ENCODE results near the gene ITSN2.

Gene ITSN2

GRCh38 chr2:24179683-24180082, 180.7 kb downstream of the ITSN2 start:
- no peak for DNase-seq (ENCODE audit: low spot score)

DNA sequence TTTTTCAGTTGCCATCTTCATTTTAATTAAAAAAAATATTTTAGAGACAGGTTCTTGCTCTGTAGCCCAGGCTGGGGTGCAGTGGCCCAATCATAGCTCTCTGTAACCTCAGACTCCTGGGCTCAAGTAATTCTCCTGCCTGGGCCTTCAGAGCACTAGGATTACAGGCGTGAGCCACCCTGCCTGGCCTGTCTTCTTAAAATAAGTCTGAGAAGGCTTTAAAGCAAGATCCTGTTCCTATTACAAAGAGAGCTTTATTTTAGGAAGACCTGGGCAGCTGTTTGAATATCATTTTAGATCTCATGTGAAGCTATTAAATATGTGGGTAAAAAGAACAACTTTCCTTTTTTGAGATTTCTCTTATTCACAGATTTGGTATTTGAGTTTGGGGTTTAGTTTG, 184.0 kb downstream of the ITSN2 start:
- no peak for DNase-seq (ENCODE audit: low spot score)

DNA sequence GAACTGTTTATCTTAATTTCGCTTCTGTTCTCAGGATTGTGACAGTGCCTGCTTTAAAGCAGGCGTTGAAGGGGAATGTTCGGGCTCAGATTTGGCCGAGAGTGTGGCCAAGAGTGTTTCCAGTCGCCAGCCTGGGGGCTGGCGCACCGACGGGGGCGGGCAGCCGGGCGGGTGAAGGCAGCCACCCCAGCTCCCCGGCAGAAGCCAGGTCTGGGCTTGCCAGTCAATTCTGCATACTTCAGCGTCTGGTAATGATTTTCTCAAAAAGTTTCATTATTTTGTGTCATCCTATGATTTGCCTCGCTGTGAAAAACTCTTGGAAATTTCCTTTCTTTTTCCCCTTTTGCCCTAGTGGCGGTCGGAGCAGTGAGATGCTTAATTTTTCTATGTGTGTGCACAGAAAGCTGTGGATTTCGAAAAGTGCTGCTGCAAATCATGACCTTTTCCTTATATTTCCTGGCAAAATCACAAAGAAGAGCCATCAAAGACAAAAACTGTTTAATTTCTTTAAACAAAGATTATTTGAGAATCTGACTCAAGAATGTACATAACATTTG, 184.6 kb downstream of the ITSN2 start:
- DNase-seq (ENCODE audit: low spot score) = no peak

- no peak for DNase-seq (ENCODE audit: low spot score)
These were observed 185.5 kb downstream of the ITSN2 start, which contains the start of gene FAM228A for GRCh38 chr2:24174851-24175277. FAM228A (plus strand) TSS chr2:24175053; CDS start chr2:24175481, 428 bp downstream.

- DNase-seq (ENCODE audit: low spot score) = no peak
These were observed 191.3 kb downstream of the ITSN2 start for GRCh38 chr2:24169023-24169422.

DNA sequence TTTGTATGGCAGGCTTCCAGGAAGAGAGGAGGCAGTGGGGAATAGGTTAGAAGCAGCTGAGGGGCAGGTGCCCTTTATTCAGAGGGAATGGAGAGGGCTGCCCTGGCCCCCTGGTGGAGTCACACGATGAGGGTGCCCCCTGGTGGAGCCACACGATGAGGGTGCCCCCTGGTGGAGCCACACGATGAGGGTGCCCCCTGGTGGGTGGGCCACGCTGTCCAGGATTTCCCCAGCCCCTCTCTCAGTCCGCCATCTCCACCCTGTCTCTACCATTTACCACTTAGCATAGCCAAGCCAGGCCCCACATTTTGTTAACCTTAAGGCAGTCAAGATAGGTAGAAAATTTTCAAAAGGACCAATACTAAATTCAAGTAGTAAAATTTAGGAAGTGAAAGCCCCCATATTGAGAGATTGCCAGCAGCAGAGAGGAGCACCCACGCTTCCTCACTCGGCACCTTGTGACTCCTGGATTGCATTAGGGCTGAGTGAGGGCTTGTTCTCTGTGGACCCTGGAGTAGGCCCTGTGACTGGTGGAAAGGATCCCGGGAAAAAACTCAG, 195.8 kb downstream of the ITSN2 start:
- DNase-seq (ENCODE audit: low spot score) = no peak

GRCh38 chr2:24163601-24164000, 196.7 kb downstream of the ITSN2 start:
- no peak for DNase-seq (ENCODE audit: low spot score)

GRCh38 chr2:24163186-24163585, 197.2 kb downstream of the ITSN2 start:
- DNase-seq (ENCODE audit: low spot score) = no peak

DNA sequence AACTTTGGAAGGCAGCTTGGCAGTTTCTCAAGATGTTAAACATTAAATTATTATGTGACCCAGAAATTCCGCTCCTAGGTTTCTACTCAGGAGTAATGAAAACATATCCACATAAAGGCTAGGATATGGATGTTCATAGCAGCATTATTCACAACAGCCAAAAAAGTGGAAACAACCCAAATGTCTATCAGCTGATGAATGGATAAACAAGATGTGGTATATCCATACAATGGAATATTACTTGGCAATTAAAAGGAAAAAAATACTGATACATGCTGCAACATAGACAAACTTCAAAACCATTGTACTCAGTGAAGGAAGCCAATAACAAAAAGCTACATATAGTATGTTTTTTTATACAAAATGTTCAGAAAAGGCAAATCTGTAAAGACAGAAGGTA, 197.8 kb downstream of the ITSN2 start:
- no peak for DNase-seq (ENCODE audit: low spot score)

- DNase-seq (ENCODE audit: low spot score) = no peak
These were observed 199.6 kb downstream of the ITSN2 start for GRCh38 chr2:24160761-24161160.

DNA sequence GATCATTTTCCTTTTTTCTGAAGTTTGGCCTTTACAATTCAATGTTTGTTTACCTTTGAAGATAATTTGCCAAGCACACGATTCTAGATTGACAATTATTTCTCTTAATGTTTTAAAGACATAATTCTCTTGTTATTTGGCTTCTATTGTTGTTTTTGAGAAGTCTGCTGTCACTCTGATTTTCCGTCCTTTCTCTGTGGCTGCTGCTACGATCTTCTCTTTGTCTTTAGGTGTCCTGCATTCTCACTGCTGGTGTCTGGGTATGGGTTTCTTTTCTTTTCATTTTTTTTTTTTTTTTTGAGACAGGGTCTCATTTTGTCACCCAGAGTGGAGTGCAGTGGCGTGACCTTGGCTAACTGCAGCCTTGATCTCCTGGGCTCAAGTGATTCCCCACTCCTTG, 200.6 kb downstream of the ITSN2 start:
- no peak for DNase-seq (ENCODE audit: low spot score)

DNA sequence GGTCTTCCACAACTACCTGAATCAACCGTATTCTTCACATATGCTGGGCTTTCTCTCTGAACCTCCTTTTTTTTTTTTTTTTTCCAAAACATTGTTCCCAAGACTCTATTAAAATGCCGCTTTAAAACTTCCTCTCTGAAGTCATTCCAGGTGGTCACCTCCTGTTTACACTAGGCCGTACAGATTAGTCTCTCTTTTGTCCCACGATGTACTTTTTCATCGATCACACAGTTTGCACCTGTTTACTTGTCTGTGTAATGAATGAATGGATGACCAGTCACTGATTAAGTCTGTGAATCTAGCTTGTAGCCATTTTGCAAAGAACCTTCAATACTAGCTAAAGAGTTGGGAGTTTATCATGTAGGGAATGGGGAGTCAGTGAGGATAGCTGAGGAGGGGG, 202.2 kb downstream of the ITSN2 start:
- DNase-seq (ENCODE audit: low spot score) = no peak

DNA sequence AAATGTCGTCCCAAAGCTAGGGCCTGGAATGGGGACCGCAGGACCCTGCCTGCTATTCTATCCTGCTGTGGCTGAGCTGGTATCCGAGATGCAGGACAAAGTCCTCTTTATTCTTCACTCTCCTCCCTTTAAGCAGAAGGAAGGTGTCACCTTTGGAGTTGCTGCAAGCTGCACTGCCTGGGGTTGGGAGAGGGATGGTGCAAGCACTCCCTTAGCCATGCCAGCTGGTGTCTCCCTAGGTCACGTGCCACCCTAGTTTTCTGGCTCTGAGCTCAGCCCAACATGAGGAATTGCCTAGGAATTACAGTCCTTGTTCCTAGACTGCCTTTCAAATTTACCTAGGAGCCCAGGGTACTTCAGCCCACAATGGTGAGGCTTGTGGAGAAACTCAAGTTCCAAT, 206.9 kb downstream of the ITSN2 start:
- no peak for DNase-seq (ENCODE audit: low spot score)
